HG03139 (cell line): ENCODE results near the gene MC3R.
A peak's percentile ranks its signal among the peaks of the same experiment; 100 is the strongest.
"Not testable (repeated sequence)": the region's sequence is repeated elsewhere in the genome, so short reads cannot be mapped to it uniquely, and the experiment has no call there.

ENCODE experiments used
- ATAC-seq: cut with Tn5 transposase; IDR thresholded peaks from one replicate; pipeline ENCODE4 v1.9.1; 2021; ENCODE audit not compliant: unreplicated experiment

MC3R gene

DNA sequence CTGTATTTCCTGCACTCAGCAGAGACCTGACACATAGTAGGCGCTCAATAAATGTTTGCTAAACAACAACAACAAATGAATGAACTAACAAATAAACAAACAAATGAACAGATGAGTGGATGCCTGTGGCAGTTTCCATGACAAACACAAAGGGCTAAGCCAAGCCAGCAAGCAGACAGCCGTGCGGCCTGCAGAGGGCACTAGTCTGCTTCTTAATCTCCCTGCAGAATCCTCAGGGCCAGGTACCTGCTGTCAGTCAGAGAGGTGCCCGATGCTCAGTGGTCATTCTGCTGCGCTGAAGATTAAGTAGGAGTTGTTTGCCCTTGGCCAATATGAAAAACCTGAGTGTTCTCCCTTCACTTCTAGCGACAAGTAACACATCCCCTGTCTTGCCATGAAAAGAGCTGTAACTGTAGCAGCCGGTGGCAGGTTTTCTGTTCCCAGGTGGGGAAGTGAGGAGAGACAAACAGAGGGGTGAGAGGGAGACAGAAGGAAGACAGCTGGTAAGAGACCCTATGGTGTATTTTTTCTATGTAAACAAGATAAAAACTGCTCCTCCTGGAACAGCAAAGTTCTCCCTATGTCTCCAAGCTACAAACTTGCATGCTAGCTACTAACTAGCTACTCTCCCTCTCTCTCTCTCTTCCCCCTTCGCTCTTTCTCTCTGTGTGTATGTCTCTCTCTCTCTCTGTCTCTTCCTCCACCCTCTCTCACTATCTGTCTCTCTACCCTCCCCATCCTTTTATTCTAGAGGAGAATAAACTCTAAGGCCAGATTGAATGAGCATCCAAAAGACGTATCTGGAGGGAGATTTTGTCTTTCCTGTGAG is at the start of gene MC3R:
TSS of gene MC3R (plus strand) at position 779 of the 829 bp plus-strand sequence. CDS start 112 bp downstream, outside the sequence.
- peak; percentile 62 for ATAC-seq

DNA sequence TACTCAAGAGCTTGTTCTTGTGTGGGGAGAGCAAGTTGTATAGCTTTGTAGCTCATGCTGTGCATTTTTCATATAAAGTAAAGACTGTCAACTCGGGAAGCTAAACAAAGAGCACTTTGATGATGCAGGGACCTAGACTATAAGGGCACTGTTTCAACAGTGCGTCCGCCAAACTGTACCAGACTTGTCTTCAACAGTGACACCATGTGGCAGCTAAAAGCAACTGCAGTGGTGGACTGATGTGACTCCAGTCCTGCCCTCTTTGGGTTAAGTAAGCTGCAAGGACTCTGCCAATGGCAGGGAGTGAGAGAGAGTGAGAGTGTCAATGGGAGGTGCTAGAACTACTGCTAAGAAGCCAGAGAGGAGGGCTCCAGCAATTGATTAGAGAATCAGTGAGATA is 48.1 kb upstream of the MC3R start:
- ATAC-seq = no peak

DNA sequence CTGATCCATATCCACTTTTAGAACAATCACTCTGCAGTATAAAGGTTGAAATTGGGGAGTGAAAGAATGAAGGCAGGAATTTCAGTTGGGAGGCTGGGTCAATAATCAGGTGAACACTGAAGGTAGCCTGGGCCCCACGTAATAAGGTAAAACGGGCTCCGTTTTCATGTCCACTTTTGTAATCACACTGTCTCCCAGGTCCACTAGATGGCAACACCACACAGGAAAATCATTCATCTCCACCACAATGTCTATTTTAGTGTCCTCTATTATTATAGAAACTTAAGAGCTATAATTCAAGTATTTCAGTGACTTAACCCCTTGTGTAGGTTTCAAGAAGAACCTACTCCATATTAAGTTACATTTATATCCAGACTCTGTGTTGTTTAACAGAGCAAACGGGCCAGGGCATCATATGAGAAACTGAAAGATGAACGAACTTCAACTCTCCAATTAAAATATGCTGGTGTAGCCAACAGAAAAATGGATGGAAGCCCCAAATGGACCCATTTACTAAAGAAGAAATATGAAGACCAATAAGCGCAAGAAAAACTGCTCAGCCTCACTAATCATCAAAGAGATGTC is 45.9 kb upstream of the MC3R start:
- ATAC-seq = no peak

DNA sequence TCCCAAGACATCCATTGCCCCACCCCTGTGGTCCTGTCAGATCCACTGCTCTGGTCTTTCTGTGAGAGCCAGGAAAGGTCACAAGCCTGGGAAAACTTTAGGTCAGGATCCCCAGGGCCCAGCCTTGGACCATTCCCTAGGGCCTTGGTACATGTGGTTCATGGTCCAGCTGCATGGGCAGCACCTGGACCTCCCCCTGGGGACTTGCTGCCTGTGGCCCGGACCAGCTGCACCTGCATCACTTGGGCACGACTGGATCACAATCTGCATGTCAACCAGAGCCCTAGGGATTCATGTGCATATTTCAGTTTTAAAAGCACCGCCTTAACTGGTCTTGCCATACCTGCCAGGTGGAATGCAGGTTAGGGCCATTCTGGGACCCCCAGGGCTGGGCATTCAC is 44.3 kb upstream of the MC3R start:
- no peak for ATAC-seq

DNA sequence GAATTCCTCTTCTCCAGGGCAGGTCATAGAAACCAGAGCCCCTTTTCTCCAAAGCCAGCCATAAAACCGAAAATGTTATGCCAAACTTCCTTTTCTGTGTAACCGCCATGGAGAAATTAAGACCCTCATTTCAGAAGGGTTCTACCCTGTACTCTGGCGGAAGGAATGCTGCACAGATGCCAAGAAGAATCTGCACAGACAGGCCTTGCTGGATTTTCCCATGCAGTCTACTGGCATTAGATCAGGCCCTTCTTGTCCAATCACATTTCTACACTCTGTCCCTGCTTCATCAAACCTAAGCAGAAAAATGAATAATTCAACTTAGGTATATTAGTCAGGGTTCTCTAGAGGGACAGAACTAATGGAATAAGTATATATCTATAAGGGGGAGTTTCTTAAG is 43.2 kb upstream of the MC3R start:
- no peak for ATAC-seq

DNA sequence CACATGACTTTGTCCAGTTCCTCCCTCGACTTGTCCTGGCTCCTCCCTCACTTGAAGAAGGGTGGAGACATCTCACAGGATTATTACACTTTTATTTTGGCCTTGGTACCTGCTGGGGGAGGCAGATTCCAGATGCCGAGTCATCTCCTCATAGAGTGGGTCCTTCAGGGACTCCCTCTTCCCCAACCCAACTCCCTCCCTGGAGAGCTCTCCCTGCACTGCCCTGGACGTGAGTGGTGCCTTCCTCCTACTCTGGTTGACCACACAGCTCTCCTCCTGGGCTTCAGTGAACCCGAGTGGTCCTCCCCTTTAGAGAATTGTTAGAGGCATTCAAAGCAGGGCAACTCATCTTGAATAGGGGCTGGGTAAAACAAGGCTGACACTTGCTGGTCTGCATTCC is 40.9 kb upstream of the MC3R start:
- ATAC-seq = no peak

DNA sequence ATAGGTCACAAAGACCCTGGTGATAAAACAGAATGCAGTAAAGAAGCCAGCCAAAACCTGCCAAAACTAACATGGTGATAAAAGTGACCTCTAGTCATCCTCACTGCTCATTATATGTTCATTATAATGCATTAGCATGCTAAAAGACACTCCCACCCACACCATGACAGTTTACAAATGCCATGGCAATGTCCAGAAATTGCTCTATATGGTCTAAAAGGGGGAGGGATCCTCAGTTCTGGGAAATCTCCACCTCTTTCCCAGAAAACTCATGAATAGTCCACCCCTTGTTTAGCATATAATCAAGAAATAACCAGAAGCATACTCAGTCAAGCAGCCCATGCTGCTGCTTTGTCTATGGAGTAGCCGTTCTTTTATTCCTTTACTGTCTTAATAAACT is 40.4 kb upstream of the MC3R start:
- no peak for ATAC-seq

DNA sequence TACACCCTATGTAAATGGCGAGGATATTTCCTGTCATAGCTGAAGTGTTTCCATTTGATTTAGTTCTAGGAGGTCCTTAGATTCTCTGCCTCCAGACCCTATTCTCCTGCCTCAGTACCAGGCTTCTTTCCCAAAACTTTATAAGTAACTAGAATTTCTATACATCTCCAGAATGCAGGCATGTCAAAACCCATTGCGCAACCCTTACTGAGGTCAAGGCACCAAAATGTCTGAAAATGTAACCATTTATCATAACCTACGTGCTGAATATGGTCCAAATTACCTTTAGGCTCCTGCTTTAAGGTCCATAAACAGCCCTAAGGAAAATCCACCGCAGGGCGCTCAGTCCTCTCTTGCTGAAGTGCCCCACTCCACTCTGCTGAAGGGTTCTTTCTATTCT is 37.5 kb upstream of the MC3R start:
- no peak for ATAC-seq

DNA sequence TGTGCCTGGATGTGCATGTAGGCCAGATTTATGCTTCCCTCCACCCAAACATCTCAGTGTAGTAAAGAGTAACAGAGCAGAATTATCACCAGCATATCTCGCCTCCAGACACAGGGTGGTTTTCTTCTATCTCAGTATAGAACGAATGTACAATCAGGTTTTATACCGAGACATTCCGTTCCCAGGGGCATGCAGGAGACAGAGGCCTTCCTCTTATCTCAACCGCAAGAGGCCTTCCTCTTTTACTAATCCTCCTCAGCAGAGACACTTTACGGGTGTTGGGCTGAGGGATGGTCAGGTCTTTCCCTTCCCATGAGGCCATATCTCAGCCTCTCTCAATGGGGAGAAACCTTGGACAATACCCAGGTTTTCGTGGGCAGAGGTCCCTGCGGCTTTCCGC is 36.4 kb upstream of the MC3R start:
- ATAC-seq = no peak

DNA sequence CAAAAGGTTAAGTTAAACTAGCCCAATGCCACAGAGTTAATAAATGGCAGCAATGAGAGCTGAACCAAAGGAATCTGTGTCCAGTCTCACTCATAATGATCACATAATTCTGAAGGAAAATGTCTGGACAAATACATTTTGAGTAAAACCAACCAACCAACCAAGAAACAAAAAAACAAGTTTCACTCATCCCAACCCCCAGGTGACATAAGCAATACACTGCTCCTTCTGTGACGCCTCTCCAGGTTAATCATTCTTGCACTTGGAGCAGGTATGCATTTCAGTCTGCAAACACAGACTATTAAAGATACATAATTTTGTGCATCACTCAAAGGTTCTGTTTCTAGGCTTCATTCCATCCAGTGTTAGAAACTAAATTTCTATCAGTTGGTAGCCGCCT is 35.2 kb upstream of the MC3R start:
- no peak for ATAC-seq

DNA sequence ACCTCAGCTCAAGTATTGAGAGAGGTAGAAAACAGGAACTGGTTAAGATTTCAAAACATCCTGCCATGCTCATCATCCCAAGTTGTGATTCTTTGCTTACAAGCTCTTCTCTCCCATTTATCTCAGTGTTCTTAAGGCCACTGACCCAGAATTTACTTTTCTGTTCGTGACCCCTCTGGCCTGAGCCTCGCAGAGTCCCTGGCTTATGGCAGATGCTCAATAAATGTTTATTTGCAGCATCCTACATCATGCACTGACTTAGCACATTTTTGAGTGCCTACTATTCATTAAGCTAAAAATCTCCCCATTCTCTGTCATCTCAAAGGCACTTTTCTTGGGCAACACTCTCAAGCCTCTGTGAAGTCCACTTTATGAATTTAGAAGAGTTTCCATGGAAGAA is 33.4 kb upstream of the MC3R start:
- no peak for ATAC-seq

DNA sequence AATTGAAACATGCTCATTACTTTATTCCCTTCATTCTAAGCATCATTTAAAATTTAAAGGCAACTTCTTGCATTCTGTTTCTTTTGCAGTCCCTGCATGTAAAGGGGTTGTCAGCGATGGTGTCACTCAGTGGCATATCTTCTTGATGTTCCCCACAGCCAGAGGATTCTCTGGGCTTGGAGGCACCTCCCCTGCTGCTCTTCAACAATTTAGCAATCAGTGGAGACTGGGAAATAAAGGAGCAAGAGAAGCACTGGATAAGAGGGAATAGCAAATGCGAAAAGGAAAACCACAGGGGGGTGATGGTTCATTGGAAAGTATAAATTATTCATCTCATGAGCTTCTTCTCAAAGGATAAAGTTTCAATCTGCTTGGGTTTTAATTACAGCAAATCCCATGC is 30.7 kb upstream of the MC3R start:
- ATAC-seq = no peak

DNA sequence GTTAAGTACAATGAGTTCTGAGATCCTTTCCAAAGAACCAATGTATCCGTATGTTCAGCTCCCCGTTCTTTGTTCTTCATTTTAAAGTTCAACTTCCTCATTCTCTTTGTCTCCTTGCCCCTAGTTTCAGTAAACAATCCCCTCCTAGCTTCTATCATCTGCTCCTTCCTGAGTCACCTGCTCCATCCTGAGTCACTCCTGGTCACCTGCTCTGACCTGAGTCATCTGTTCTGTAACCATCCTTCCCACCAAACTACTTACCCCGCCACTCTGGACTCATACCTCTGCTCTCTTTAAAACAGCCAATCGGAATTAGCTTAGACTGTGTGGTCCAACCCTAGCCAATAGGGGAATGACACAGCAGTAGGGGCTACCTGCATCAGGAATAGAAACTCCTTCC is 27.3 kb upstream of the MC3R start:
- not testable (repeated sequence) for ATAC-seq

DNA sequence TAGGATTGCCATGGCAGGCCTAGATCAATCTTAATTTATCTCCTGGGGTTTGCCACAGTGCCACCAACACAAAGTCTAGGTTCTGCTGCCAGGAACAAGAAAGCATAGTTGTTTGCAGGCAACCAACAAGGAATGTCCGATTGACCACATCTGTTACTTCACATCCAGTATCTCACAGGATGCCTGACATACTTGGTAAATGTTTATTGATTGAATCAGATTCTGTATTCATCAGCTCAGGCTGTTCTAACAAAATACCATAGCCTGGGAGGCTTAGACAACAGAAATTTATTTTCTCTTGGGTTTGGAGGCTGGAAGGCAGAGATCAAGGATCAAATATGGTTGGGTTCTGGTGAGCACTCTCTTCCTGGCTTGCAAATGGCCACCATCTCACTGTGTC is 26.3 kb upstream of the MC3R start:
- no peak for ATAC-seq

DNA sequence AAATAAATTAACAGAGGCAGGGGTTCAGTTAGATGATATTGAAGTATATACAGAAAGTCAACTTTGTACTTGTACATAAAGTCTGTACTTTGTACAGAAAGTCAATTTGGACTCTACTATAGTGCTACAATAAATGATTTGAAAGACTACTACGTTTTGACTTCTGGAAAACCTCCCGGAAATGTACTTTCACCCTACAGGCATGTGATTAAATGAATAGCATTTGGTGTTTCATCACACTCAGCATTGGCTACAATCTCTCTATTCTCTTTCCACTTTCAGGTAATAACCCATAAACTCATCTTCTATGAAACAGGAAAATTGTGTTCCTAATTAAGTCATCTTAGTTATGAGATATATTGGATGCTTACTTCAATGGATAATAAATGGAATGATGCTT is 25.6 kb upstream of the MC3R start:
- ATAC-seq = no peak

DNA sequence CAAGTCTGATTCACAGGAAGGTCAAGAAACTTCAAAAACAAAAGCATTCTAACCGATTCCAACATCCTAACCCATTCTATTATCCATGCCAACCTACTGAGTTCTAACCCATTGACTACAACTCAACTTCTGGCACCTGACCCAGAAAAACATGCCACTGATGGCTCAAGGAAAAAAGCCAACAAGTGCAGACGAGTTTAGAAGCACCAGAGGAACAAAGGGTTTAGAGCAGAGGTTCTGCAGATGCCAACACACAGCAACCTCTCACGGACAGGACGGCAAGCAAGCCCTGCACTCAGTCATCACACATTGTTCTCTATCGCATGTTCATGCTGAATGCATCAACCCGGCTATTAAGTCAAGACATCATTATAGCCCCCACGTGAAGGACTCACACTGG is 25.2 kb upstream of the MC3R start:
- ATAC-seq = no peak

DNA sequence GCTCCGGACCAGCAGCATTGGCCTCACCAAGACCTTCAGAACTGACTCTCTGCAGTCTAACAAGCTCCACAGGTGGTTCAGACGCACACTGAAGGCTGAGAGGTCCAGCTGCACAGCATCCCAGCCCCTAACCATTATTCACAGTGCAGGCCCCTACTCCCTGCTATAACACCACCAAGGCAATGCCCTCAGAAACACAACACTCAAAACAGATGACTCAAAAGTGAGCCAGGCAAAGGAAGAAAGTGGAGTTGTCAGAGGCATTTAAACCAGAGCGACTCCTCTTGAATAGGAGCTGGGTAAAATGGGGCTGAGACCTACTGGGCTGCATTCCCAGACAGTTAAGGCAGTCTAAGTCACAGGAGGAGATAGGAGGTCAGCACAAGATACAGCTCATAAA is 20.5 kb upstream of the MC3R start:
- no peak for ATAC-seq

DNA sequence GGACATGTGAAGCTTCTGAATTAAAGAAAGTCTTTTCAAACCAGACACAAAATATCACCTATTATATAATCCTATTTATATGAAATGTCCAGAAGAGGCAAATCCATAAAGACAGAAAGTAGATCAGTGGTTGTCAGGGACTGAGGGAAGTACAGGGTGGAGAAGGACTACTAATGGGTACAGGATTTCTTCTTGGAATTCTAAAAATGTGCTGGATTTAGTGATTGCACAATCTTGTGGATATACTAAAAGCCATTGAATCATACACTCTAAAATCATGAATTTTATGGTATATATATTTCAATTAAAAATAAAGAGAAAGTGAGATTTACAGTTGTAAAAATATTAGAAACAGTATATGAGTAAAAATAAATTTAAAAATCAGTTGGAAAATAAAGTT is 18.7 kb upstream of the MC3R start:
- no peak for ATAC-seq

DNA sequence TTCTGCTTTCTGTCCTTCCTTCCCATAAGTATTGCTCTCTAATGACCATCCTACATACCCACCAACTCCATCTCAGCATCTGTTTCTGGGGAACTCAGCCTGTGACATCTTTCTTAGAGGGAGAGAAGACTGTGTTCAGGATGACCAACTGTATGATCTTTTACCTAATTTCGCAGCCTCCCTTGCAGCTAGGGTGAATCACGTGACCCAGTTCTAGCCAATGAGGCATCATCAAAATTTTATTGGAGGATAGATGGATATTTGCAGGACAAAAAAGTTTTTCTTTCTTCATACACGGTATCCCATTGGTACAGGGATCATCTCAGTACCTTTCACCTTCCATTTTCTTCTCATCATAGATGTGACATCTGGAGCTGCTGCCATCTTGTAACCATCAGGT is 14.4 kb upstream of the MC3R start:
- no peak for ATAC-seq

DNA sequence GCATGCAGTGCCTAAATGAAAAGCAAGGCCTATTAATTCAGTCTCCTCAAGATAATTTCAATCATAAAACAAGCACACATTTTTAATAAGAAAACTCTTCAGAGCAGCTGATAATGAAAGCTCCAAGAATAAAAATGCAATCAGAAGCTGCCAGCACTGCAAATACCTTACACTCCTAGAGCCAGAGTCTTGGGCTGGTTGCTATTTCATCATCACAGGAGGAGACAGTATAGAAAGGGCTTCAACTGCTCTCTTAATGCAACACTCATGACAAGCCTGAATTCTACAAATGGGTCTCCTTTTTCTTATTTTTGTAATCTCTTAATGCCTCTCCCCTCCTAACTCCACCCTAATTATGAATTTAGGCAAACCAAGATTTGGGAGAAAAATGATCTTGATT is 11.2 kb upstream of the MC3R start:
- ATAC-seq = no peak

DNA sequence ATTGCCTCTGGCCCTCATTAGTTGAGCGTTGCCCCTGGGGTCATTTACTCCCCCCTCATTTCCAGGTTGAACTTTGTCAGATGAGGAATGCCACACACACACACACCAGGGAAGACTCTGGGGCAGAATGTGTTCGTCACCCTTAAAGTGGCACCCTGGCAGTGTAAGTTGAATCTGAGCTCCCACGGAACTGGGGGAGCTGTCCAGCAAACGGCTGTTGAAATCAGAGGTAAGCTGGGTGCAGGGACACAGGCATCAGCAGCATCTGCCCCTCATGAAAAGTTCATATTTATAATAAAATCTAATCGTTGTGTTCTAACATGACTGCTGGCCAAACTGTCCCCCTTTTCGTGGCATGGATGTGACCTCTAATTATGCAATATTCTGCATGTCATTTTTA is 4.3 kb upstream of the MC3R start:
- ATAC-seq = no peak

DNA sequence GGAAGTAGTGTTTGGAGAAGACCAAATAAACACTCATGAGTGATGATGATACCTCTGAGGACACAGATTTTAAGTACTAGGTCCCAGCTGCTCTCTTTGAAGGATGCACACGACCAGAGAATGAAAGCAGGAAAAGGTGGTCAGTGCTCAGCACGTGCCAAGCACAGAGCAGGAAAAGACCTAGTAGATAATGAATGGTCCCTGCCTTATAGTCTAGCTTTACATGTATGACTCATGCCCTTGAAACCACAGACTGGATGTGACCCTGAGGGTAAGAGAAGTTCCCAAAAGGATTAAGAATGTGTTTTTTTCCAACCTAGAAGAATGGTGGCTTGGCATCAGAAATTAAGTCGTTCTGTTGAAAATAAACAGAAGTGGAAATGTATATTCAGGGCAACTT is 2.8 kb upstream of the MC3R start:
- no peak for ATAC-seq
